ENCODE results near the gene CDH16.
A peak's percentile ranks its signal among the peaks of the same experiment; 100 is the strongest.
"Not testable (repeated sequence)": the region's sequence is repeated elsewhere in the genome, so short reads cannot be mapped to it uniquely, and the experiment has no call there.

CDH16 gene

DNA sequence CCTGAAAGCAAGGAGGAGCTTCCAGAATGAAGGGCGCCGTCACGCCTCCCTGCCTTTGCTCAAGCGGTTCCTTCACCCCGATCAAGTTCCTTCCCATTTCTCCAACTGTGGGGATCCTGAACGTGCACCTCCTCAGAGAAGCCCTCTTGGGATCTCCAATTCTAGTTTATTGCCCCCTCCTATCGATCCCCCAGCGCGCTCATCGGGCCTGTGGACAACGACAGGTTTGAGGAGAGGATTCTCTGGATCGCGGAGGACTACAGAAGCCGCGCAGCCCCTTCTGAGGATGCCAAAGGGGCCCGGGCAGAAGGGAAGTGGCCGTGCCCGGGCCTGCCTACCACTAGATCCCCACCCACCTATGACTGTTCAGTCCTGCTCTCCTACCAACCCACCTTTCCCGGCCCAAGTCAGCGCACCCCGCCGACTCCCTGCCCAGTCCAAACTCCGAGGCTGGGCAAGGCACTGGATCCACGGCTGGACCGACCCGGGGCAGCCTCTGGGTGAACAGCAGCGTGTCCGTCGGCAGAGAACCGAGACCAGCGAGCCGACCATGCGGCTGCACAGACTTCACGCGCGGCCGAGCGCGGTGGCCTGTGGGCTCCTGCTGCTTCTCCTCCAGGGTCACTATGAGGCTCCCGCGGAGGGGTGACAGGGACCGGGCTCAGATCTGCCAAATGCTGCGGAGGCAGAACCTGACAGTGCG lies 29.6 kb upstream of the CDH16 start:
- DNase-seq (ENCODE audit: low read depth in 1 of 2, low spot score in 1 of 2), result no peak

DNA sequence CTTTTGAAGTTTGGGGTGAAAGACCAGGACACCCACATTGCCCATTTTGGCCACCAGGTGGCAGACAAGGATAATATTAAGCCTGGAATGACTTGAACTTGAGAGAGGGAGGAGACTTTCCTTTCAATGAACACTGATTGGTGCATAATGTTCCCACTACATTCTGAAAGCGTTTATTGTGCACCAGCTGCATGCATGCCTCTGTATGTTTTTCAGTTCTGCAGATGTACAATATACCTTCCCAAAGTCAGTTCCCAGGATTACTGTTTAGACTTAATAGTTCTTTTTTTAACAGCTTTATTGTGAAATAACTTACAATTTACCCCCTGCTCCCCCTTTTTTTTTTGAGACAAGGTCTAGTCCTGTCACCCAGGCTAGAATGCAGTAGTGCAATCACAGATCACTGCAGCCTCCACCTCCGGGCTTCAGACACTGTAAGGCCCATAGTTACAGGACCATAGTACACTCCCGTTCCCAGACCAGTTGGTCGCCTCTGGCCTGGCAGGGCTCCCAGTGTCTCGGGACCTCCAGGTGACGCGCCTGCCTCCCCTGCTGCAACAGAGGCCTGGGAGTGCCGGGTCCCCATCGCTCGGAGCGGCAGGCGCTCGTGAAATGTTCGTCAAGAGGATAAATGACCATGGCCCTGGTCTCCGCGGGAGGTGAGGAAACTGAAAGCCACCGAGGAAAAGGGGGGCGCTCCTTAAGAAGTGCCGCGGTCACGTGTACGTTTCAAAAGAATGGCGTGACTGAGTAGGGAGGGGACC lies 28.8 kb upstream of the CDH16 start:
- peak; percentile 65 to 68 for DNase-seq (ENCODE audit: low read depth in 1 of 2, low spot score in 1 of 2)

DNA sequence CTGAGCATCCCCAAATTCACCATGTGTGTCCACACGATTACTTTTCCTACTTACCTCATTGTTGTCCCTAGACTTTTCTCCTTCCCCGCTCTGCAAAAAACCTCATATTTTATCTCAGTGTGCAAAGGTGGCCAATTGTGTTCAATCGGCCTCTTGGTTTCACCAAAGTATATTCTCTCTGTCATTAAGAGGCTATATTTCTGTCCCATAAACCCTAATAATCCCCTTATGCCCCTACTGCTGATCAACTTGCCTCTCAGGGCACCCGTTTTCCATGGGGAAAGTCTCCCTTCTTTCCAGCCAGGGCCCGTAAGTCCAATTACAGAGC lies 28.3 kb upstream of the CDH16 start:
- DNase-seq (ENCODE audit: low read depth in 1 of 2, low spot score in 1 of 2), result no peak

DNA sequence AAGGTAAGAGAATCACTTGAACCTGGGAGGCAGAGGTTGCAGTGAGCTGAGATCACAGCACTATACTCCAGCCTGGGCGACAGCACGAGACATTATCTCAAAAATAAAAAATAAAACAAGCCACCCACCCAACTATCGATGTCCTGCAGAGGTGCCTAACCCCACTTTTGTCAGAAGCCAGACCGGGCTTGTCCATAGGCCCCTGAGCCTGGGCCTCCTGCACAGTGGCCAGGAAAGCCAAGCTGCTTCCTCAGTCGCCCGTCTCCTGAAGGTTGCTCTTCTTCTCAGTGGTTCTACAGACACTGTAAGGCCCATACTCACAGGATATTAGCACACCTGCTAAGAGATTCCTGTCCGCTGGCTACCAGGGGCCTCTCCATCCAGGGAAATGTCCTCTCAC lies 27.9 kb upstream of the CDH16 start:
- DNase-seq (ENCODE audit: low read depth in 1 of 2, low spot score in 1 of 2), result no peak

DNA sequence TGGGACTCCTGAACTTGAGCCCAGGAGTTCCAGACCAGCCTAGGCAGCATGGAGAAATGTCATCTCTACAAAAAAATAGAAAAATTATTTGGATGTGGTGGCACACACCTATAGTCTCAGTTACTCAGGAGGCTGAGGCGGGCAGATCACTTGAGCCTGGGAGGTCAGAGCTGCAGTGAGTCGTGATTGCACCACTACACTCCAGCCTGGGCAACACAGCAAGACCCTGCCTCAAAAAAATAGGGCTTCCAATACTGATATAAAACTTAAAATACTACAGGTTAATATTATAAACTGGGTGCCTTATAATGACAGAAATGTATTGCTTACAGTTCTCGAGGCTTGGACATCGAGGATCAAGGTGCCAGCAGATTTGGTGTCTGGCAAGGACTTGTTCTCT lies 27.3 kb upstream of the CDH16 start:
- DNase-seq (ENCODE audit: low read depth in 1 of 2, low spot score in 1 of 2), result no peak

DNA sequence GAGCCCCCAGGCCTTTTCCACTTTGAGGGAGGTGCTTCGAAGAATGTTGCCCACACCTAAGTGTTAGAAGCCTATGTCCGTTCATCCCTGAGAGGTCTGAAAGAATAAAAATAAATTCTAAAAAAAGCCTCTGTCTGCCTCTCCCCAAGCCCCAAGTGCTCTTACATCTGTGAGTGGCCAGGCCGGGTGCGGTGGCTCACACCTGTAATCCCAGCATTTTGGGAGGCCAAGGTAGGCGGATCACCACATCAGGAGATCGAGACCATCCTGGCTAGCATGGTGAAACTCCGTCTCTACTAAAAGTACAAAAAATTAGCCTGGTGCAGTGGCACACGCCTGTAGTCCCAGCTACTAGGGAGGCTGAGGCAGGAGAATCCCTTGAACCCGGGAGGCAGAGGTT lies 26.3 kb upstream of the CDH16 start:
- DNase-seq (ENCODE audit: low read depth in 1 of 2, low spot score in 1 of 2), result not testable (repeated sequence)

DNA sequence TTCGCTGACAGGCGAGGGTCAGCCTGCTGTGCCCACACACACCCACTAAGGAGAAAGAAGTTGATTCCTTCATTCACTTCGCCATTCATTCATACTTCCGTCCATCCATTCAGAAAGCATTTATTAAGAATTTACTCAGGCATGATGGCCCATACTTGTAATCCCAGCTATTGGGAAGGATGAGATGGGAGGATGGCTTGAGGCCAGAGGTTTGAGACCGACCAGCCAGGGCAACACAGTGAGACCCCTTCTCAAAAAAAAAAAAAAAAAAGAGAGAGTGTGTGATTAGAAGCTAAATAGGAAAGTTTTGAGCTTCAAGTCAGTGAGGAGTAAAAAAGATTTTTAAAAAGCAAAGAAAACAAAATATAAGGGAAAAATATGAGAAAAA lies 25.4 kb upstream of the CDH16 start:
- no peak for DNase-seq (ENCODE audit: low read depth in 1 of 2, low spot score in 1 of 2)

DNA sequence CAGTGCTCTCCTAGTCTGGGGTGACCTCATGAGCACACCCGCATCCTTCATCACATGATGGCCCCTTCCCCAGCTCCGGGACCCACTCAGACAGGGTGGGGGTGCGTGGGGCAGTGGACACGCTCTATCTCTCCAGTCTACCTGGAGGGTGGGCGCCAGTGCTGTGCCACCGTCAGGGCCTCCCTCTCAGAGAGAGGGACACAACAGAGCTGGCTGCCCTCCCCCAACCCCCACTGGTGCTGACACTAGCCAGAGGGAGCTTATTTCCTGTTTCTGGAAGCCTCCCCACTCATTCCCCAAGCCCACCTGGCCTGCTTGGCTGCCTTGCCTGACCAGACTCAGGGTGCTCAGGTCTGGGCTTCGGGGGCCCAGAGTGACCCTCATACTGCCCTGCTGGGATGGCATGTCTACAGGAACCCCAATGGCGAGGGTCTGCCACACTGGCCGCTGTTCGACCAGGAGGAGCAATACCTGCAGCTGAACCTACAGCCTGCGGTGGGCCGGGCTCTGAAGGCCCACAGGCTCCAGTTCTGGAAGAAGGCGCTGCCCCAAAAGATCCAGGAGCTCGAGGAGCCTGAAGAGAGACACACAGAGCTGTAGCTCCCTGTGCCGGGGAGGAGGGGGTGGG lies 24.9 kb upstream of the CDH16 start:
- no peak for DNase-seq (ENCODE audit: low read depth in 1 of 2, low spot score in 1 of 2)

DNA sequence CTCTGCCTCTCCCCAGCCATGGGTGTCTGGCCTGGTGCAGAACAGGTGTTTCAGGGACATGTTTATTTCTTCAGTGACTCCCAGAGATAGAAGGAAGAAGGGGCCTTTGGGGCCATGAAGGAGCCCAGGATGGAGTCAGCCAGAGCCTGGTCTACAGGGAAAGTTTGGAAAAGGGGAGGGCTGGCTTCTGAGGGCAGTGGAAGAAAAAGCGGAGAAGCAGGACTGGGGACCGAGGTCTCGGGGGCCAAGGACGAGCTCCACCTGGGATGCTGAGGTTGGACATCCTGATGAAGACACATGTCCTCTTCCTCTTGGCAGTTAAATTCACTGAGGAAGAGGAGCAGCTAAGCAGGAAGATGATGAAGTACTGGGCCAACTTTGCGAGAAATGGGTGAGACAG lies 24.3 kb upstream of the CDH16 start:
- no peak for DNase-seq (ENCODE audit: low read depth in 1 of 2, low spot score in 1 of 2)

DNA sequence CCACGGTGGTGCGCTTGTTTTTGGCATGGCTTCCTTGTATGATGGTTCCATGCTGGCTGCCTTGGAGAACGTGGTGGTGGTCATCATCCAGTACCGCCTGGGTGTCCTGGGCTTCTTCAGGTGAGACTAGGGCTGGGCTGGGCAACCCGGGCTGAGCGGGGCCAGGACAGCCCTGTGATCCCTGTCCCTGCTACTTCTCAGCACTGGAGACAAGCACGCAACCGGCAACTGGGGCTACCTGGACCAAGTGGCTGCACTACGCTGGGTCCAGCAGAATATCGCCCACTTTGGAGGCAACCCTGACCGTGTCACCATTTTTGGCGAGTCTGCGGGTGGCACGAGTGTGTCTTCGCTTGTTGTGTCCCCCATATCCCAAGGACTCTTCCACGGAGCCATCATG lies 21.6 kb upstream of the CDH16 start:
- no peak for DNase-seq (ENCODE audit: low read depth in 1 of 2, low spot score in 1 of 2)

DNA sequence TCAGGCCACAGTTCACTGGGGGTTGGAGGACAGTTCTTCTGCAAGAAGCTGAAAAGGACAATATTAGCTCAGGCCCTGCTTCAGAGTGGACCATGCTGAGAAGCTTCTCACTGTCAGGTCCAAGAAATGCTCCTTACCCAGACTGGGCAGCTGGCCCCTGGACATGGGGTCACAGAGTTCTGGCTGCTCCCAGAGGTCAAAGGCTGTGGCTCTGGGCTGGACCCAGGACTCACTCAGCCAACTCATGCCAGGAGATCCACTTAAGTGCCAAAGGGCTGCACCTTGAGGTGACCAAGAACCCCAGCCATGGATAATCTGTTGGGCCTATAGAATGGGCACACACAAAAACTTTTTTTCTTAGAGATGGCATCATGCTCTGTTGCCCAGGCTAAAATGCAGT lies 20.7 kb upstream of the CDH16 start:
- no peak for DNase-seq (ENCODE audit: low read depth in 1 of 2, low spot score in 1 of 2)

DNA sequence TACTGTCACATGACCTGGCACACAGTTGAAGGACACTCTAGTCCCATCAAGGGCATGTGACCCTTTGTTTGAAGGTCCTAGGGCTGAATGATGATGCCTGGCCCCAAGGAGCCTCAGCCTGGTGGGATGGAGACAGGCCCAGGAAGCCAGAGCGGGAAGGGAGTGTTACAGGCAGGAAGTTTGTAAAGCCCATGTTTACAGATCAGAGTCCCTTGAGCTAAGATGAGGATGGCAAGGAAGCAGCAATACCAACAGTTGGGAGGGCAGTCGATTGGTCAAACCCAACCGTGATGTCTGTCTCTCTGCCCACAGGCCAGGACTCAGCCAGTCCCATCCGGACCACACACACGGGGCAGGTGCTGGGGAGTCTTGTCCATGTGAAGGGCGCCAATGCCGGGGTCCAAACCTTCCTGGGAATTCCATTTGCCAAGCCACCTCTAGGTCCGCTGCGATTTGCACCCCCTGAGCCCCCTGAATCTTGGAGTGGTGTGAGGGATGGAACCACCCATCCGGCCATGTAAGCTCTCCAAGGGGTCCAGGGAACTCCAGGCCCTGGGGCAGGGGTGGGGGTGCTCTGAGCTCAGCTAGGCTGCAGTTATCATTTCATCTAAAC lies 19.1 kb upstream of the CDH16 start:
- DNase-seq (ENCODE audit: low read depth in 1 of 2, low spot score in 1 of 2), result no peak

DNA sequence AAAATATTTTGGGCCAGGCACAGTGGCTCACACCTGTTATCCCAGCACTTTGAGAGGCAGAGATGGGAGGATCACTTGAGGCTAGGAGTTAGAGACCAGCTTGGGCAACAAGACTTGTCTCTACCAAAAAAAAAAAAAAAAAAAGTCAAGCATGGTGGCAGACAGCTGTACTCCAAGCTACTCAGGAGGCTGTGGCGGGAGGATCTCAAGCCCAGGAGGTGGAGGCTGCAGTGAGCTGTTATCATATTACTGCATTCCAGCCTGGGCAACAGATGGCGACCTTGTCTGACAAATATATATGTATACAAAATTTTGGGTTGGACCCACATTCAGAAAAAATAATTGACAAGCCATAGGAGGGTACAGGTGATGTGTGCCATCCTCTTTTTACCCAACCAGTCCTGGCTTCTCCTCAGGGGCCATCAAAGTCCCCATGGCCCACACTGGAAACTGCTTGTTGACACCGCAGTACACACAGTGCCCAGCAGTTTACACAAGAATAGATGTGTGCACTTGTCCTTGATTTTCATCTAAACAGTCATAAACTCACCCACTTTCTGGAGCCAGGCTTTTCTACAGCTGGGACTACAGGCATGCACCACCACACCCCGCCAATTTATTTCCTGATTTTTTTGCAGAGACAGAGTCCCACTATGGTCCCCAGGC lies 18.3 kb upstream of the CDH16 start:
- no peak for DNase-seq (ENCODE audit: low read depth in 1 of 2, low spot score in 1 of 2)

DNA sequence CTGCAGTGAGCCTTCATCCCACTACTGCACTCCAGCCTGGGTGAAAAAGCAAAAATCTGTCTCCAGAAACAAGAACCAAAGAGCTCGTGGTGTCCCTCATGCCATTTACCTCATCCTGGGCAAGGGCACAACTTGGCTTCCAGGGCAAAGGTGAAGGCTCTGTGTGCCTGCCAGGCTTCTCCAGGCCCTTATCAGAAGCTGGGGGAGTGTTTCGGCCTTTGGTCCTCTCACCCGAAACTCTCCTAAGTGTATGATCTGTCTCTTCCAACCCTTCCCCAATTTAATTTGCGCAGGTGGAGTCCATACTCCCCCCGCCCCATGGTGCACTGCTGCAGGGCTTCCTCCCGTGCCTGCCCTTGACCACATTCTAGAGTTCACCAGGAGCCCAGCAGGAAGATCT lies 17.8 kb upstream of the CDH16 start:
- DNase-seq (ENCODE audit: low read depth in 1 of 2, low spot score in 1 of 2), result no peak

DNA sequence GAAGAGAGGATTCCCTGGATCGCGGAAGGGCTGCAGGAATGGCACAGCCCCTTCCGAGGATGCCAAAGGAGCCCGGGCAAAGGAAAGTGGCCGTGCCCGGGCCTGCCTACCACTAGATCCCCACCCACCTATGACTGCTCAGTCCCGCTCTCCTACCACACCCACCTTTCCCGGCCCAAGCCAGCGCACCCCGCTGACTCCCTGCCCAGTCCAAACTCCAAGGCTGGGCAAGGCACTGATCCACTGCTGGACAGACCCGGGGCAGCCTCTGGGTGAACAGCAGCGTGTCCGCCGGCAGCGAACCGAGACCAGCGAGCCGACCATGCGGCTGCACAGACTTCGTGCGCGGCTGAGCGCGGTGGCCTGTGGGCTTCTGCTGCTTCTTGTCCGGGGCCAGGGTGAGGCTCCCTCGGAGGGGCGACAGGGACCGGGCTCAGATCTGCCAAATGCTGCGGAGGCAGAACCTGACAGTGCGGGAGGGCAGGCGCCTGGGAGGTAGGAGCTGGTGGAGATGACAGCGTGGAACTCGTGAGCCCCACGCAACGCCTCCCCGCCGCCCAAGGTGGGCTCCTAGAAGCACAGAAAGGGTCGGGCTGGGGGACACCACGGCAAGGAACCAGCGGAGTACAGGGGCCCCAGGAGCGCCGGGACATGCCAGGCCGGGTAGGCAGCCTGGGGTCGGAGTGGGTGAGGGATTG lies 16.8 kb upstream of the CDH16 start, which contains the start of gene CES2:
TSS of gene CES2 (plus strand) at position 203 of the 698 bp plus-strand sequence. CDS start at position 323, 120 bp downstream.
- DNase-seq (ENCODE audit: low read depth in 1 of 2, low spot score in 1 of 2), result no peak

DNA sequence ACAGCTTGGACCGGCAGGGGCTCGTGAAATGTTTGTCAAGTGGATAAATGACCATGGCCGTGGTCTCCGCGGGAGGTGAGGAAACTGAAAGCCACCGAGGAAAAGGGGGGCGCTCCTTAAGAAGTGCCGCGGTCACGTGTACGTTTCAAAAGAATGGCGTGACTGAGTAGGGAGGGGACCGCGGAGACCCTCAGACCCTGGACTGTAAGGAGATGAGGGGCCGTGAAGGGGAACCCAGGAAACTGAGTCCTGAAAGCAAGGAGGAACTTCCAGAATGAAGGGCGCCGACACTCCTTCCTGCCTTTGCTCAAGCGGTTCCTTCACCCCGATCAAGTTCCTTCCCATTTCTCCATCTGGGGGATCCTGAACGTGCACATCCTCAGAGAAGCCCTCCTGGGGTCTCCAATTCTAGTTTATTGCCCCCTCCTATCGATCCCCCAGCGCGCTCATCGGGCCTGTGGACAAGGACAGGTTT lies 16.2 kb upstream of the CDH16 start:
- DNase-seq (ENCODE audit: low read depth in 1 of 2, low spot score in 1 of 2), result not testable (repeated sequence)

DNA sequence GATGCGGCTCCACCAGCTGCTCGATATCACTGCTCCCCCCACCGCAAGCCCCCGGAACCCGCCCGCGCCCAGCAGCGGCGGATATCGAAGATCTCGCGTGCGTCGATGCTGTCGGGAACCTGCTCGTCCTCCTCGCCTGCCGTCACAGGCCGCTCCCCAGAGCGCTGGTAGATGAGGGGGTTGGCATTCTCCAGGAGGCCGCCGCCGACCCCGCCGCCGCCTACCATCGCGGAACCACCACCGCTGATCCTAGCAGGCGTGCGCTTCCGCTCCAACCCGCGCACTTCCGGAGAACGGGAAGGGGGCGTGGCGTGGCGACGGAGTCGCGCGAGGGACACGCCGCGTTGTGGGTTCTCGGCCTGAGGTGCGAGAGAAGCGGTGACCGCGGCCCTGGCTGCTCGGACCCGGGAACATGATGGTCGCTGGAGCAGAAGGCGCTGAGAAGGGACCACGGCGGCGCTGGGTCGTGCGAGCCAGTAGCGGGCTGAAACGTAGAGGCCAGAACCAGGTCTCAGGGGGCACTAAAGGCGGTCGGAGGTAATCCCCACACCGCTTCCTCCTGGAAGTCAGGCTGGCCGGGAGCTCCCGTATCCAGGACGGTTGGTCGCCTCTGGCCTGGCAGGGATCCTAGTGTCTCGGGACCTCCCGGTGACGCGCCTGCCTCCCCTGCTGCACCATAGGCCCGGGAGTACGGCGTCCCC lies 15.6 kb upstream of the CDH16 start, which contains the start of gene CIAO2B:
TSS of gene CIAO2B (minus strand) at position 265 of the 701 bp plus-strand sequence. CDS start at position 227, 38 bp downstream.
- DNase-seq (ENCODE audit: low read depth in 1 of 2, low spot score in 1 of 2), result peak; percentile 79 to 84

DNA sequence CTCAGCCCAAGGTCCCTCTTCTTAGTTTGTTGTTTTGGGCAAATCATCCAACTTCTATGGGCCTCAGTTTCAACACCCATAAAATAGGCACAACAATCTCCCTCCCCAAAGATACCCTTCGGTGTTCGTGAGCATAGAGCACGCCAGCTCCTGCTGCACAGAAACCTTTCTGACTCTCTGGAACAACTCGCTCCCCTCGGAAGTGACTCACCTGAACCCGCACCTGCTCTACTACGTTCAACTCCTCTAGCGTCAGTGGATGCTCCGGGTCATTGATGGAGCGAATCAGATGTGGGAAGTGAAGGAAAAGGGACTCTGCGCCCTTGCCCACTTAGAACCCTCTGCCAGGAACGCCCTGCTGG lies 15.1 kb upstream of the CDH16 start:
- no peak for DNase-seq (ENCODE audit: low read depth in 1 of 2, low spot score in 1 of 2)

DNA sequence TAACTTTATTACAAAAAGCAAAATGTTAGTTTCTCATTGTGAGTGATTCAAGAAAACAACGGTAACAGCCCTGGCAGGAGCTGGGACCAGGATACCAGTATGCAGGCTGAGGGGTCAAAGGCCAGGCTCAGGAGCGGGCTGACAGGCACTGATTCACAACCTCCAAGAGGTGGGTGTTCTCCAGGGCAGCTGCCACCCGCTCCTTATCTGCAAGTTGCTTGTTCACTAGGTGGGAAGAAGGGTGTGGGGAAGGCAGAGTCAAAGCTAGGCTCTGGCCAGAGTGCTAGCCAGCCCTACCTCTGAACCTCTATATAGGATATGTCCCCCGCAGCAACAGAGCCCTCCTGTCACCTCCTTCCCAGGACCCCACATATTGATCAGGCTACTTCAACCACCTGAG lies 13.4 kb upstream of the CDH16 start:
- no peak for DNase-seq (ENCODE audit: low read depth in 1 of 2, low spot score in 1 of 2)

DNA sequence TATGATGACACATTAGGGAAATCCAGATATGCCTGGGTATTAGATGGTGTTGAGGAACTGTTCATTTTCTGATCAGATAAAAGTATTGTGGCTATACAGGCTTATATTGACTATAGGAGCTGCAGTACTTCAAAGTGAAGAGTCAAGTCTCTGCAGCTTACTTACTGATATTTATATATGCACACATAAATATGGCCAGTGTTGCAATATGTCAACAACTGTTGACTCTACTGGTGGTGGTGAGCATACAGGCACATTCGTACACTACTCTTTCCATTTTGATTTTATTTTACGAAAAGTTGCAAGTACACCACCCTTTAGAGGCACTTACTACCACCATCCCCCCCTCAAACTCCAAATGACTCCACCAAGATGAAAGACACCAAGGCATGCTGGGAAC lies 13.0 kb upstream of the CDH16 start:
- DNase-seq (ENCODE audit: low read depth in 1 of 2, low spot score in 1 of 2), result no peak

All from activated T-helper 1 cell treated with anti-CD3 and anti-CD28 coated beads, Interleukin-2, amount 50 U/mL, for 16 hours (primary cell).